Erythroblast (primary cell): Measurements from ENCODE around the gene FERMT3.

Experiments used
- DNase-seq, 2 experiments: peaks; one replicate each; lab custom pipeline; 2025; lab: John Stamatoyannopoulos, UW
- GATA1 ChIP-seq: IDR thresholded peaks from 2 replicates; pipeline ENCODE4 v1.6.1; 2011; ENCODE audit warnings: low read depth, mild to moderate bottlenecking, control low read depth, low read length, moderate library complexity
- POLR2A ChIP-seq: IDR thresholded peaks from 2 replicates; pipeline ENCODE4 v1.6.1; 2011; ENCODE audit warnings: mild to moderate bottlenecking, low read length

Gene FERMT3

GRCh38 chr11:64258946-64259532 lies 52.5 kb downstream of the FERMT3 start:
- TF ChIP-seq GATA1 (no peak), POLR2A (no peak)
- no peak for DNase-seq

- DNase-seq, result no peak
- TF ChIP-seq POLR2A, result no peak
- TF ChIP-seq GATA1, result no peak
Measured at GRCh38 chr11:64259533-64260067, 53.1 kb downstream of the FERMT3 start.

- no peak for TF ChIP-seq POLR2A
- no peak for TF ChIP-seq GATA1
- no peak for DNase-seq
Measured at GRCh38 chr11:64260147-64260708, 53.7 kb downstream of the FERMT3 start.

GRCh38 chr11:64261556-64262080 lies 55.1 kb downstream of the FERMT3 start:
- no peak for DNase-seq
- TF ChIP-seq POLR2A (no peak), GATA1 (no peak)

- TF ChIP-seq POLR2A (no peak), GATA1 (no peak)
Measured at GRCh38 chr11:64262271-64263002, 55.9 kb downstream of the FERMT3 start.

GRCh38 chr11:64263021-64263946 lies 56.8 kb downstream of the FERMT3 start:
- TF ChIP-seq GATA1, result no peak
- no peak for TF ChIP-seq POLR2A
- DNase-seq, result no peak

More at GRCh38 chr11:64262271-64263002, 55.9 kb downstream of the FERMT3 start:
- no peak for DNase-seq

GRCh38 chr11:64263947-64264317 lies 57.4 kb downstream of the FERMT3 start:
- TF ChIP-seq POLR2A, result no peak
- no peak for TF ChIP-seq GATA1
- DNase-seq, result no peak

GRCh38 chr11:64264371-64264852 lies 57.9 kb downstream of the FERMT3 start:
- TF ChIP-seq GATA1 (no peak), POLR2A (no peak)
- no peak for DNase-seq

GRCh38 chr11:64265176-64266160 lies 58.9 kb downstream of the FERMT3 start:
- DNase-seq, result no peak
- TF ChIP-seq POLR2A (no peak), GATA1 (no peak)

GRCh38 chr11:64266339-64266738 lies 59.8 kb downstream of the FERMT3 start:
- DNase-seq, result no peak
- no peak for TF ChIP-seq GATA1
- no peak for TF ChIP-seq POLR2A

- no peak for DNase-seq
Measured at GRCh38 chr11:64267207-64267945, 60.9 kb downstream of the FERMT3 start.

GRCh38 chr11:64268025-64268892 lies 61.7 kb downstream of the FERMT3 start:
- peak; percentile 50 to 67 for DNase-seq
- no peak for TF ChIP-seq POLR2A
- TF ChIP-seq GATA1, result peak; percentile 43

More at GRCh38 chr11:64267207-64267945, 60.9 kb downstream of the FERMT3 start:
- TF ChIP-seq GATA1, result no peak
- TF ChIP-seq POLR2A, result no peak
